Measurements from ENCODE around the gene NFKBIA. TPM values are rescaled to one million over a fixed set of nuclear protein-coding genes. Genes with fewer than 3 reads are reported as not detected.

The NFKBIA gene
- total RNA-seq, 1 donor from 2014 or later = 534 TPM

DNA sequence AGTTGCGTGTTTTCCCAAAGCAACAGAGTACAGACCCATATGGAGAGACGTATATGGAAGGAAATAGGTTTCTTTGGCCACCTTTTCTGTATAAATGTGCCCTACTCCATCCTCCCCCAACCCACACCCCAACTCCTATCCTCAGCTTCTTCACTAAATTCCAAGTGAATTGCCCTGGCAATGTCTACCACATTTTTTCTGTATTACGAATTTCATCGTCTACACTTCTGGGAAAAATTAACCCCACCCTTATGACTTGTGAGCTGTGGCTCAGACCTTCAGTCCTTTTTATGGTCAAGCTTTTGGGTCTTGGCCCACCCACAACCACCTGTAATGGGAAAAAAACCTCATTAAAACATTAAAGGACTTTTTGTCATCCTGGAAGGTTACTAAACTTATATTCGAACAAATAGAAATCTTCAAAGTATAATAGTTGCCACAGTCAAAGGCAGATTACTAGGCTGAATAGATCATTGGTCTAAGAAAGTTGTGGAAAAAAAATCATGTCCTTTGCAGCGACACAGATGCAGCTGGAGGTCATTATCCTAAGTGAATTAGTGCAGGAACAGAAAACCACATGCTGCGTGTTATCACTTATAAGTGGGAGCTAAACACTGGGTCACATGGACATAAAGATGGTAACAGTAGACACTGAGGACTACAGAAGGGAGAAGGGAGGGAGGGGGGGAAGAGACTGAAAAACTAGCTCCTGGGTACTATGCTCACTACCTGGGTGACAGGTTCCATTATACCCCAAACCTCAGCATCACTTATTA, 15.7 kb upstream of the NFKBIA start:
- Mint-ChIP-seq H3K9me3 (no peaks in the 10 kb centered on the region), H3K36me3 (ENCODE audit: low read depth) (no peaks in the 10 kb centered on the region), H3K27ac (no peak overlapping the region), H3K4me3 (no peak overlapping the region), H3K27me3 (peaks cover 4% of the 10 kb centered on the region), H3K4me1 (peaks cover 37% of the 10 kb centered on the region)
- intact Hi-C loops (cut with micrococcal nuclease) = loop anchor here (5.0 kb wide), 1 partner anchor 748 kb away; no protein-coding TSS in a partner anchor
- DNase-seq = no peak

- H3K36me3 Mint-ChIP-seq (ENCODE audit: low read depth) = no peaks in the 10 kb centered on the region
- no peak overlapping the region for H3K4me3 Mint-ChIP-seq
- peaks cover 45% of the 10 kb centered on the region for H3K4me1 Mint-ChIP-seq
- DNase-seq = no peak
- intact Hi-C loops (cut with micrococcal nuclease) = loop anchor here (5.0 to 10.0 kb wide), 4 partner anchors 372 to 955 kb away; partner anchors contain the start of genes CFL2, FAM177A1, SPTSSA and SRP54
- no peak overlapping the region for H3K27ac Mint-ChIP-seq
- no peaks in the 10 kb centered on the region for H3K9me3 Mint-ChIP-seq
- H3K27me3 Mint-ChIP-seq = peaks cover 4% of the 10 kb centered on the region
Observed at GRCh38 chr14:35419429-35419841, 14.9 kb upstream of the NFKBIA start.

- Mint-ChIP-seq H3K4me1 (peaks cover 53% of the 10 kb centered on the region), H3K9me3 (no peaks in the 10 kb centered on the region), H3K27me3 (peaks cover 4% of the 10 kb centered on the region), H3K36me3 (ENCODE audit: low read depth) (no peaks in the 10 kb centered on the region), H3K27ac (no peak overlapping the region), H3K4me3 (no peak overlapping the region)
- no peak for DNase-seq
- intact Hi-C loops (cut with micrococcal nuclease) = loop anchor here (5.0 to 10.0 kb wide), 4 partner anchors 371 to 953 kb away; partner anchors contain the start of genes CFL2, FAM177A1, SPTSSA and SRP54
Observed at GRCh38 chr14:35418093-35418492, 13.5 kb upstream of the NFKBIA start.

- H3K27ac Mint-ChIP-seq = peak overlapping the region; percentile 95
- H3K4me3 Mint-ChIP-seq = peak overlapping the region; percentile 78
- H3K27me3 Mint-ChIP-seq = peaks cover 4% of the 10 kb centered on the region
- H3K36me3 Mint-ChIP-seq (ENCODE audit: low read depth) = no peaks in the 10 kb centered on the region
- peaks cover 51% of the 10 kb centered on the region for H3K4me1 Mint-ChIP-seq
- intact Hi-C loops (cut with micrococcal nuclease) = loop anchor here (1.0 to 10.0 kb wide), 11 partner anchors 12 to 951 kb away; partner anchors contain the start of genes BAZ1A, CFL2, FAM177A1 and NFKBIA
- DNase-seq = peak; percentile 90
- H3K9me3 Mint-ChIP-seq = no peaks in the 10 kb centered on the region
Observed at GRCh38 chr14:35416108-35416750, 11.7 kb upstream of the NFKBIA start.

DNA sequence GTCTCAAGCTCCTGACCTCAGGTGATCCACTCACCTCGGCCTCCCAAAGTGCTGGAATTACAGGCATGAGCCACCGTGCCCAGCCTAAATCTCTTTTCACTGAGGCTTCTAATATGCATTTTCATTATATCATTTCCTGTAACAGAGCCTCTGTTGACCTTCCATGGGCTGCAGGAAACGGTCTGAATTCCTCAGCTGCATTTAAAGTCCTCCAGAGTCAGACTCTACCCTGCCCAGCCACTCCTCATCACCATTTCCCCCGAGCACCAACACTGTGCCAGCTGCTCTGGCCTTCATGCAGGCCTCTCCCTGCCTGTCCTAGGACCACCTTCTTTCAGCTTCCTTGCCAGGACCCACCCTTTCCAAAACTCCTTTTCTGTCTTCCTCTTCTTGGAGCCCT, 9.8 kb upstream of the NFKBIA start:
- H3K27ac Mint-ChIP-seq = no peak overlapping the region
- intact Hi-C loops (cut with micrococcal nuclease) = loop anchor here (10.0 kb wide), 2 partner anchors 700 to 950 kb away; partner anchors contain the start of genes CFL2 and SPTSSA

DNA sequence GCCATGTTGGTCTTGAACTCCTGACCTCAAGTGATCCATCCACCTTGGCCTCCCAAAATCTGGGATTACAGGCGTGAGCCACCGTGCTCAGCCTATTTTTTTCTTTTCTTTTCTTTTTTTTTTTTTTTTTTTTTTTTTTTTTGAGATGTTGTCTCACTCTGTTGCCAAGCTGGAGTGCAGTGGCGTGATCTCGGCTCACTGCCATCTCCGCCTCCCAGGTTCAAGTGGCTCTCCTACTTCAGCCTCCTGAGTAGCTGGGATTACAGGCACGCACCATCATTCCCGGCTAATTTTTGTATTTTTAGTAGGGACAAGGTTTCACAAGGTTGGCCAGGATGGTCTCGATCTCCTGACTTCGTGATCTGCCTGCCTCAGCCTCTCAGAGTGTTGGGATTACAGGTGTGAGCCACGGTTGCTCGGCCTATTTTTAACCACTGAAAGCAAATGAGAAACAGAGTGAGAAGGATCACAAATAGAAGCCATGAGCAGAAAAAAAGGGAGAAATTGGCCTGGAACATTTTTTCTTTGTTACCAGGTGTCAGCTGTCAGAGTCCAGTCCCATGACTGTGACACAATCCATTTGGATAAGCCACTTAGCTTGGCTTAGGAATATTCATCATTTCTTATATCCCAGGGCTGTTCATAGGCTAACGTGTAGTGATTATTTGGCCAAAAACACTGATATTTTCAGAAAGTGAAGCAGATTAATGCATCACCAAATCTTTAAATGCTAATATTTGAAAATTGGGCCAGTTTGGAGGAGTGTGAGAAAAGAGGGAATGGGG, 7.9 kb upstream of the NFKBIA start:
- Mint-ChIP-seq H3K4me3 (no peak overlapping the region), H3K9me3 (no peaks in the 10 kb centered on the region), H3K4me1 (peaks cover 42% of the 10 kb centered on the region), H3K27me3 (peaks cover 4% of the 10 kb centered on the region), H3K27ac (peak overlapping the region; percentile 75), H3K36me3 (ENCODE audit: low read depth) (no peaks in the 10 kb centered on the region)
- intact Hi-C loops (cut with micrococcal nuclease) = loop anchor here (1.0 to 10.0 kb wide), 4 partner anchors 183 to 948 kb away; partner anchors contain the start of genes CFL2 and SPTSSA
- no peak for DNase-seq

More for the DNA sequence above, 9.8 kb upstream of the NFKBIA start:
- H3K4me1 Mint-ChIP-seq = peaks cover 47% of the 10 kb centered on the region
- peaks cover 4% of the 10 kb centered on the region for H3K27me3 Mint-ChIP-seq
- DNase-seq = no peak
- H3K36me3 Mint-ChIP-seq (ENCODE audit: low read depth) = no peaks in the 10 kb centered on the region
- no peak overlapping the region for H3K4me3 Mint-ChIP-seq
- no peaks in the 10 kb centered on the region for H3K9me3 Mint-ChIP-seq

DNA sequence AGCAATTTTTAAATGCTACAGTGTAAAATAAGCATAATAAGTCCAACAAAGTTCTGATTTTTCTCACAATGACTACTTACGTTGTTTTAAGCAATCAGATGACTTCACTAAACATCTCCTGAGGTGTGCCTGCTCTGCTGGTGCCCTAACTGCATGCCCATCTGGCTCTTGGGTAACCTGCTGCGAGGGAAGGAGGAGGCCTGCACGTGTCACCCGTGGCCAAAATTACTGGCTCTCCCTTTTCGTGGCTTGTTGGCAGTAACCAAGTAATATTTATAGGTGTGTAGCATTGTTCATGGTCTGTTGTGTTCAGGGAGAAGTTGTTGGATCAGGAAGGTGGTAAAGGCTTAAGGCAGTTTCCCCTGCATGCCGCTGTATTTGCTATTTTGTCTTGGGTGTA, 6.3 kb upstream of the NFKBIA start:
- Mint-ChIP-seq H3K27ac (peak overlapping the region; percentile 23), H3K4me3 (no peak overlapping the region), H3K27me3 (no peaks in the 10 kb centered on the region), H3K36me3 (ENCODE audit: low read depth) (no peaks in the 10 kb centered on the region), H3K4me1 (peaks cover 42% of the 10 kb centered on the region), H3K9me3 (no peaks in the 10 kb centered on the region)
- no peak for DNase-seq
- intact Hi-C loops (cut with micrococcal nuclease) = loop anchor here (10.0 kb wide), 2 partner anchors 696 to 946 kb away; partner anchors contain the start of genes CFL2 and SPTSSA

- H3K4me1 Mint-ChIP-seq = peaks cover 38% of the 10 kb centered on the region
- H3K27ac Mint-ChIP-seq = no peak overlapping the region
- peaks cover under 1% of the 10 kb centered on the region for H3K36me3 Mint-ChIP-seq (ENCODE audit: low read depth)
- no peaks in the 10 kb centered on the region for H3K27me3 Mint-ChIP-seq
- no peaks in the 10 kb centered on the region for H3K9me3 Mint-ChIP-seq
- no peak for DNase-seq
- intact Hi-C loops (cut with micrococcal nuclease) = no loop called here
- H3K4me3 Mint-ChIP-seq = no peak overlapping the region
Observed at GRCh38 chr14:35409595-35409994, 5.0 kb upstream of the NFKBIA start.

DNA sequence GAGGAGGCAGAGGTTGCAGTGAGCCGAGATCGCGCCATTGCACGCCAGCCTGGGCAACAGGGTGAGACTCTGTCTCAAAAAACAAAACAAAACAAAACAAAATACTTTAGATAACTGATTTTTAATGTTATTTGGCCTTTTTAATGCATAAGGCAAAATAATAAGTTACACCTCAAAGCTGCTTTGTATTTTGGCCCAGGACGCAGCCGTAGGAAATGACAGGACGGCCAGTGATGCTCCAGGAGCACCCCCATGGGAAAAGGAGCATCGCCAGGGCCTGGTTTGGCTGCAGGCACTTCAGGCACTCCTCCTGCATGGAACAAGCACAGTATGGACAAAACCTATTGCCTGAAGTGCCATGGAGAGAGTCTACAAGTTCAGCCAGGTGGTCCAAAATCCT, 3.5 kb upstream of the NFKBIA start:
- no peak overlapping the region for H3K27ac Mint-ChIP-seq
- H3K27me3 Mint-ChIP-seq = no peaks in the 10 kb centered on the region
- peaks cover 33% of the 10 kb centered on the region for H3K4me1 Mint-ChIP-seq
- no peak for DNase-seq
- no peak overlapping the region for H3K4me3 Mint-ChIP-seq
- peaks cover 11% of the 10 kb centered on the region for H3K36me3 Mint-ChIP-seq (ENCODE audit: low read depth)
- H3K9me3 Mint-ChIP-seq = no peaks in the 10 kb centered on the region
- intact Hi-C loops (cut with micrococcal nuclease) = no loop called here

GRCh38 chr14:35407306-35407630, 2.7 kb upstream of the NFKBIA start:
- DNase-seq = no peak
- H3K9me3 Mint-ChIP-seq = no peaks in the 10 kb centered on the region
- peaks cover 33% of the 10 kb centered on the region for H3K4me1 Mint-ChIP-seq
- no peak overlapping the region for H3K4me3 Mint-ChIP-seq
- no peak overlapping the region for H3K27ac Mint-ChIP-seq
- intact Hi-C loops (cut with micrococcal nuclease) = loop anchor here (1.0 to 2.0 kb wide), 2 partner anchors 178 to 266 kb away; no protein-coding TSS in a partner anchor
- H3K27me3 Mint-ChIP-seq = no peaks in the 10 kb centered on the region
- peaks cover 19% of the 10 kb centered on the region for H3K36me3 Mint-ChIP-seq (ENCODE audit: low read depth)

- Mint-ChIP-seq H3K4me1 (peaks cover 33% of the 10 kb centered on the region), H3K27me3 (no peaks in the 10 kb centered on the region), H3K9me3 (no peaks in the 10 kb centered on the region), H3K36me3 (ENCODE audit: low read depth) (peaks cover 25% of the 10 kb centered on the region), H3K4me3 (no peak overlapping the region), H3K27ac (peak overlapping the region; percentile 99)
- DNase-seq = peak; percentile 77
- intact Hi-C loops (cut with micrococcal nuclease) = loop anchor here (1.0 to 2.0 kb wide), 2 partner anchors 177 to 266 kb away; no protein-coding TSS in a partner anchor
Observed at GRCh38 chr14:35406506-35407305, 2.2 kb upstream of the NFKBIA start.

DNA sequence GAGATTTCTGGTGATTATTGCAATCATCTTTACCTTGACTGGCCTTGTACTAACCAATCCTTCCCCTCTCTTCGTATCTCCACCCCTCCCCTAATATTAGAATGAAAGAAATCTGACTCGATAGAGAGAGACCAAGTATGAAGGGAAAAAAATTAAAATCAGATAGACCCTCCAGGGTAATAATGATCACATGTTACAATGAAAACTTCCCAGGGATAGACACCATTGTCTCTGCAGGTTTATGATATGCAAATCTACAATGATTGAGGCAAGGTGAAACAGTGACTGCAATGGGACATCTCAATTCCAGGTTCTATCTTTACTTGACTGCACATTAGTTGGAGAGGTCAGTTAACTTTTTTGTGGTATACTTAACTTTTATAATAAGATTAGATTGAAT, 1.5 kb upstream of the NFKBIA start:
- Mint-ChIP-seq H3K27me3 (no peaks in the 10 kb centered on the region), H3K9me3 (no peaks in the 10 kb centered on the region), H3K4me1 (peaks cover 33% of the 10 kb centered on the region), H3K27ac (peak overlapping the region; percentile 99), H3K36me3 (ENCODE audit: low read depth) (peaks cover 31% of the 10 kb centered on the region), H3K4me3 (peak overlapping the region; percentile 97)
- intact Hi-C loops (cut with micrococcal nuclease) = loop anchor here (2.0 kb wide), 1 partner anchor 265 kb away; no protein-coding TSS in a partner anchor
- no peak for DNase-seq
